IMR-90 (cell line): ENCODE results near the gene THBS4. TPM values are rescaled to one million over a fixed set of nuclear protein-coding genes. Genes with fewer than 3 reads are reported as not detected.

Experiments
- ATAC-seq: fragments of 200-7000 bp; cut with Tn5 transposase; 2 replicates; pipeline ENCODE4 v1.9.1; 2020; ENCODE audit warnings: low read depth, mild to moderate bottlenecking, moderate library complexity
- BruUV-seq: library from RNA; stranded (reverse); fragments of 400-500 nt; replicated peaks from 2 replicates; lab custom pipeline; 2021; lab: Mats Ljungman, UMichigan
- CTCF ChIA-PET: fragments of 300-600 bp; formaldehyde crosslinking; extraction: SDS; loops from one replicate; lab custom pipeline; 2021; ENCODE audit warnings: antibody characterized with exemption; lab: Yijun Ruan, JAX
- POLR2A ChIA-PET: fragments of 300-600 bp; sonication (Branson Sonifier 250); formaldehyde crosslinking; loops from one replicate; lab custom pipeline; 2022; ENCODE audit warnings: antibody characterized with exemption; ENCODE audit not compliant: unreplicated experiment; lab: Charles Lee
- DNase-seq: peaks from one replicate; pipeline ENCODE4 v3.0.0; 2013
- H2AFZ ChIP-seq: replicated peaks from 2 replicates; pipeline ENCODE3; 2013; ENCODE audit warnings: low read length, mild to moderate bottlenecking; ENCODE audit not compliant: poor library complexity
- H2AK5ac ChIP-seq: 2 replicates; pipeline ENCODE4 v1.6.1; 2013; ENCODE audit warnings: low read depth, low read length, inconsistent platforms
- H2AK9ac ChIP-seq: replicated peaks from 2 replicates; pipeline ENCODE3; 2013; ENCODE audit warnings: mild to moderate bottlenecking, low read depth, low read length, moderate library complexity; ENCODE audit not compliant: poor library complexity
- H2BK120ac ChIP-seq: 2 replicates; pipeline ENCODE4 v1.6.1; 2013; ENCODE audit warnings: low read depth, low read length, inconsistent platforms
- H2BK15ac ChIP-seq: 3 replicates; pipeline ENCODE4 v1.6.1; 2013; ENCODE audit warnings: low read depth, low read length, inconsistent platforms
- H2BK20ac ChIP-seq: 2 replicates; pipeline ENCODE4 v1.6.1; 2013; ENCODE audit warnings: low read depth, mild to moderate bottlenecking, inconsistent platforms, low read length, moderate library complexity
- H2BK5ac ChIP-seq: 2 replicates; pipeline ENCODE4 v1.6.1; 2013; ENCODE audit warnings: mild to moderate bottlenecking, low read depth, low read length, inconsistent platforms; ENCODE audit not compliant: poor library complexity, severe bottlenecking
- H3K14ac ChIP-seq: replicated peaks from 2 replicates; pipeline ENCODE4 v1.6.1; 2013; ENCODE audit warnings: low read depth, low read length, inconsistent platforms
- H3K18ac ChIP-seq: 2 replicates; pipeline ENCODE4 v1.6.1; 2013; ENCODE audit warnings: low read depth, low read length, control low read depth
- H3K23ac ChIP-seq: 2 replicates; pipeline ENCODE4 v1.6.1; 2013; ENCODE audit warnings: low read depth, low read length, inconsistent platforms
- H3K27ac ChIP-seq: 2 replicates; pipeline ENCODE4 v1.5.1; 2013; ENCODE audit warnings: mild to moderate bottlenecking, control low read depth, low read length; ENCODE audit not compliant: insufficient read depth
- H3K27me3 ChIP-seq: 2 replicates; pipeline ENCODE4 v1.6.1; 2013; ENCODE audit warnings: low read length; ENCODE audit not compliant: control insufficient read depth, insufficient read depth
- H3K36me3 ChIP-seq: 2 replicates; pipeline ENCODE4 v1.6.1; 2013; ENCODE audit warnings: low read length, mixed read lengths; ENCODE audit not compliant: control insufficient read depth, insufficient read depth
- H3K4ac ChIP-seq: 2 replicates; pipeline ENCODE4 v1.6.1; 2013; ENCODE audit warnings: low read depth, low read length, inconsistent platforms
- H3K4me1 ChIP-seq: 2 replicates; pipeline ENCODE4 v1.6.1; 2013; ENCODE audit warnings: low read length, mixed read lengths; ENCODE audit not compliant: control insufficient read depth, insufficient read depth
- H3K4me2 ChIP-seq: 2 replicates; pipeline ENCODE4 v1.6.1; 2013; ENCODE audit warnings: low read depth, mild to moderate bottlenecking, control low read depth, low read length, moderate library complexity
- H3K4me3 ChIP-seq: 2 replicates; pipeline ENCODE4 v1.5.1; 2013; ENCODE audit warnings: low read depth, mild to moderate bottlenecking, control low read depth, low read length, moderate library complexity; ENCODE audit not compliant: insufficient read depth
- H3K56ac ChIP-seq: 2 replicates; pipeline ENCODE4 v1.6.1; 2013; ENCODE audit warnings: low read length, inconsistent platforms; ENCODE audit not compliant: insufficient read depth; ENCODE audit errors: extremely low read depth
- H3K79me1 ChIP-seq, 2 experiments: 2 replicates each; pipeline ENCODE4 v1.6.1; 2013; ENCODE audit warnings: low read length in 2 of 2, inconsistent platforms in 1 of 2, low read depth in 1 of 2
- H3K9ac ChIP-seq: 2 replicates; pipeline ENCODE4 v1.6.1; 2013; ENCODE audit warnings: low read depth, low read length, control low read depth
- H3K9me1 ChIP-seq: 2 replicates; pipeline ENCODE4 v1.6.1; 2013; ENCODE audit warnings: low read length, inconsistent platforms; ENCODE audit not compliant: insufficient read depth
- H3K9me3 ChIP-seq: 2 replicates; pipeline ENCODE4 v1.6.1; 2013; ENCODE audit warnings: low read length; ENCODE audit not compliant: control insufficient read depth, insufficient read depth
- H4K20me1 ChIP-seq: 2 replicates; pipeline ENCODE4 v1.6.1; 2013; ENCODE audit warnings: low read length, inconsistent platforms; ENCODE audit not compliant: insufficient read depth
- H4K5ac ChIP-seq: 2 replicates; pipeline ENCODE4 v1.6.1; 2013; ENCODE audit warnings: mild to moderate bottlenecking, low read depth, low read length, control low read depth
- H4K8ac ChIP-seq, 2 experiments: 2 replicates each; pipeline ENCODE4 v1.6.1; 2013; ENCODE audit warnings: low read depth in 2 of 2, low read length in 2 of 2, control low read depth in 1 of 2, inconsistent platforms in 1 of 2
- H4K91ac ChIP-seq: 2 replicates; pipeline ENCODE4 v1.6.1; 2013; ENCODE audit warnings: low read depth, low read length, inconsistent platforms; ENCODE audit not compliant: insufficient read depth
- BHLHE40 ChIP-seq: fragments of 150-350 bp; IDR thresholded peaks from 2 replicates; pipeline ENCODE4 v1.6.1; 2016; ENCODE audit warnings: mild to moderate bottlenecking, low read depth, low read length
- CEBPB ChIP-seq: IDR thresholded peaks from 2 replicates; pipeline ENCODE4 v1.6.1; 2012; ENCODE audit warnings: low read depth, low read length, improper control_type of control experiment
- CHD1 ChIP-seq: IDR thresholded peaks from 2 replicates; pipeline ENCODE4 v1.6.1; 2012; ENCODE audit warnings: low read depth, low read length, improper control_type of control experiment
- CTCF ChIP-seq: conservative IDR thresholded peaks from 2 replicates; pipeline ENCODE4 v1.5.1; 2012; ENCODE audit warnings: mild to moderate bottlenecking, low read depth, low read length, improper control_type of control experiment
- FOS ChIP-seq: fragments of 150-350 bp; IDR thresholded peaks from 2 replicates; pipeline ENCODE4 v1.6.1; 2016; ENCODE audit warnings: low read depth, low read length
- MAFK ChIP-seq: IDR thresholded peaks from 2 replicates; pipeline ENCODE4 v1.6.1; 2012; ENCODE audit warnings: low read depth, low read length, improper control_type of control experiment
- MAZ ChIP-seq: IDR thresholded peaks from 2 replicates; pipeline ENCODE4 v1.6.1; 2012; ENCODE audit warnings: low read depth, mild to moderate bottlenecking, low read length, improper control_type of control experiment, moderate library complexity, borderline replicate concordance
- MXI1 ChIP-seq: IDR thresholded peaks from 2 replicates; pipeline ENCODE4 v1.6.1; 2012; ENCODE audit warnings: low read depth, mild to moderate bottlenecking, low read length, moderate library complexity, borderline replicate concordance
- NFE2L2 ChIP-seq: fragments of 150-350 bp; IDR thresholded peaks from 2 replicates; pipeline ENCODE4 v1.6.1; 2016; ENCODE audit warnings: low read depth, mild to moderate bottlenecking, low read length
- POLR2A ChIP-seq: IDR thresholded peaks from 2 replicates; pipeline ENCODE4 v1.6.1; 2012; ENCODE audit warnings: mild to moderate bottlenecking, low read depth, low read length
- RAD21 ChIP-seq: IDR thresholded peaks from 2 replicates; pipeline ENCODE4 v1.6.1; 2012; ENCODE audit warnings: low read length, improper control_type of control experiment
- RCOR1 ChIP-seq: IDR thresholded peaks from 2 replicates; pipeline ENCODE4 v1.6.1; 2012; ENCODE audit warnings: mild to moderate bottlenecking, low read length, improper control_type of control experiment; ENCODE audit not compliant: insufficient replicate concordance
- RFX5 ChIP-seq: IDR thresholded peaks from 2 replicates; pipeline ENCODE4 v1.8.0; 2012; ENCODE audit warnings: low read depth, mild to moderate bottlenecking, low read length, moderate library complexity
- SMC3 ChIP-seq: fragments of 150-350 bp; IDR thresholded peaks from 2 replicates; pipeline ENCODE4 v1.6.1; 2016; ENCODE audit warnings: low read depth, mild to moderate bottlenecking, antibody characterized with exemption, low read length, moderate library complexity
- WGBS, 2 experiments: methylation state at CpG; one replicate each; pipeline versions ENCODE4 v1.1.5 to v1.1.7; 2013; ENCODE audit warnings: missing lambda C conversion rate in 2 of 2; ENCODE audit not compliant: insufficient read length in 1 of 2; ENCODE audit errors: extremely low coverage in 2 of 2; 5-methylcytosine and 5-hydroxymethylcytosine counted together
- dilution Hi-C: fragments of 300-500 bp; cut with HindIII; formaldehyde crosslinking; loops from one replicate; pipeline ENCODE4 v1.14.3; 2018; ENCODE audit warnings: low sequenced_read_pairs; ENCODE audit not compliant: unreplicated experiment
- in situ Hi-C: fragments of 300-500 bp; cut with MboI; formaldehyde crosslinking; loops from 3 replicates; pipeline ENCODE4 v1.14.3; 2019; ENCODE audit warnings: low sequenced_read_pairs, inconsistent platforms, mixed read lengths
- intact Hi-C: fragments of 100-400 bp; cut with micrococcal nuclease; formaldehyde crosslinking; loops from 2 replicates; pipeline ENCODE4 v1.10.0; 2022
- polyA plus RNA-seq, 3 experiments: library from polyadenylated mRNA; depleted of rRNA; stranded (reverse); fragments of >200 nt; gene quantifications; 2 replicates each; pipeline ENCODE4 v1.2.3, GENCODE V29; 2012; ENCODE audit warnings: low replicate concordance in 1 of 3
- total RNA-seq: library from RNA; depleted of rRNA; stranded (reverse); fragments of >200 nt; gene quantifications from 2 replicates; pipeline ENCODE4 v1.2.3, GENCODE V29; 2012
- TF ChIP-seq, protein P1 (sequence below): fragments of 150-350 bp; IDR thresholded peaks from 2 replicates; pipeline ENCODE4 v1.6.1; 2017; ENCODE audit warnings: mild to moderate bottlenecking, antibody characterized with exemption, low read length, low read depth

The THBS4 gene
- total and polyA plus RNA-seq, 2 of the 4 experiments (the other 2 are of a cell fraction), result 0.90 to 0.92 TPM

DNA sequence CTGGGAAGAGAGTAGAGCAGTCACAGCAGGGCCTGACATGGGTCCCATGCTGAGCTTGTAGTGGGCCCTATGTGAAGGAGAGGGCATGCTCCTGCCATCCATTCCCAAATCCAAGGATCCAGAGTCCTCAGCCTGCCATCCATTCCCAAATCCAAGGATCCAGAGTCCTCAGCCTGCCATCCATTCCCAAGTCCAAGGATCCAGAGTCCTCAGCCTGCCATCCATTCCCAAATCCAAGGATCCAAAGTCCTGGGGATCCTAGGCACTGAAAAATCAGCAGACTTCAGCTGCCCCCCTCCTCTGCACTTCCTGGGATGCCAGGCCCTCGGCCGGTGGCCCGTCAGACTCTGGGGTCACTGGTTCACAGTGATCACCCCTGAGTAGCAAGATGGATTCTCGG lies 33.6 kb downstream of the THBS4 start:
- H3K18ac ChIP-seq, result no peak overlapping the region
- H3K23ac ChIP-seq, result no peak overlapping the region
- H3K56ac ChIP-seq, result no peak overlapping the region
- in situ Hi-C loops, result no loop called here
- H2BK15ac ChIP-seq, result no peak overlapping the region
- H3K9me1 ChIP-seq, result no peaks in the 10 kb centered on the region
- DNase-seq, result no peak
- H3K9me3 ChIP-seq, result no peaks in the 10 kb centered on the region
- H3K4ac ChIP-seq, result no peak overlapping the region
- H3K27me3 ChIP-seq, result peaks cover 4% of the 10 kb centered on the region; the same call in 1 of the 2 replicates
- no peak overlapping the region for H2BK20ac ChIP-seq
- no peak overlapping the region for H2BK5ac ChIP-seq
- BruUV-seq, result no TSS peak
- POLR2A ChIA-PET, result no interaction called here
- CTCF ChIA-PET, result interaction anchor here (1.0 kb wide), 1 partner anchor 15 kb away, joined by 3 read pairs; no protein-coding TSS in a partner anchor
- intact Hi-C loops, result no loop called here
- 86% methylated on average over 3 of the region's 4 CpGs; no CpG with 5 or more reads in 1 of the 2 experiments for WGBS, 2 experiments
- H4K20me1 ChIP-seq, result no peaks in the 10 kb centered on the region
- dilution Hi-C loops, result no loop called here
- H3K27ac ChIP-seq, result no peak overlapping the region
- H3K36me3 ChIP-seq, result no peaks in the 10 kb centered on the region
- H4K5ac ChIP-seq, result no peak overlapping the region
- no peak overlapping the region for H4K8ac ChIP-seq
- H2AK9ac ChIP-seq, result no peak overlapping the region
- no peak overlapping the region for H2BK120ac ChIP-seq
- H3K14ac ChIP-seq, result no peak overlapping the region
- H2AFZ ChIP-seq, result no peak overlapping the region
- no peaks in the 10 kb centered on the region for H3K79me1 ChIP-seq
- H3K9ac ChIP-seq, result no peak overlapping the region
- peaks cover 2% of the 10 kb centered on the region; the same call in 1 of the 2 replicates for H3K4me1 ChIP-seq
- no peak overlapping the region for H3K4me2 ChIP-seq
- no peak overlapping the region for H2AK5ac ChIP-seq
- ATAC-seq, result no peak
- no peak for TF ChIP-seq RCOR1
- TF ChIP-seq, protein P1, sequence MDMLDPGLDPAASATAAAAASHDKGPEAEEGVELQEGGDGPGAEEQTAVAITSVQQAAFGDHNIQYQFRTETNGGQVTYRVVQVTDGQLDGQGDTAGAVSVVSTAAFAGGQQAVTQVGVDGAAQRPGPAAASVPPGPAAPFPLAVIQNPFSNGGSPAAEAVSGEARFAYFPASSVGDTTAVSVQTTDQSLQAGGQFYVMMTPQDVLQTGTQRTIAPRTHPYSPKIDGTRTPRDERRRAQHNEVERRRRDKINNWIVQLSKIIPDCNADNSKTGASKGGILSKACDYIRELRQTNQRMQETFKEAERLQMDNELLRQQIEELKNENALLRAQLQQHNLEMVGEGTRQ, result no peak
- TF ChIP-seq FOS, result no peak
- TF ChIP-seq MXI1, result no peak
- no peak for TF ChIP-seq CEBPB
- TF ChIP-seq MAZ, result no peak
- no peak for TF ChIP-seq CHD1
- TF ChIP-seq RFX5, result no peak
- TF ChIP-seq MAFK, result no peak
- TF ChIP-seq RAD21, result no peak
- TF ChIP-seq SMC3, result no peak
- no peak for TF ChIP-seq BHLHE40
- no peak for TF ChIP-seq POLR2A
- no peak for TF ChIP-seq CTCF
- no peak for TF ChIP-seq NFE2L2
- H4K91ac ChIP-seq, result no peak overlapping the region
- H3K4me3 ChIP-seq, result no peak overlapping the region
